GM12891 (cell line): Measurements from ENCODE around the gene OR2F1.

Source experiments
- POLR2A ChIP-seq: IDR thresholded peaks from 2 replicates; pipeline ENCODE4 v1.6.1; 2011; ENCODE audit warnings: low read depth, low read length, control low read depth
- POLR2AphosphoS5 ChIP-seq: IDR thresholded peaks from 2 replicates; pipeline ENCODE4 v1.6.1; 2011; ENCODE audit warnings: low read depth, low read length, control low read depth
- SPI1 ChIP-seq: IDR thresholded peaks from 2 replicates; pipeline ENCODE4 v1.6.1; 2011; ENCODE audit warnings: low read depth, low read length, control low read depth
- TAF1 ChIP-seq: IDR thresholded peaks from 2 replicates; pipeline ENCODE4 v1.6.1; 2011; ENCODE audit warnings: low read depth, low read length, control low read depth

DNA sequence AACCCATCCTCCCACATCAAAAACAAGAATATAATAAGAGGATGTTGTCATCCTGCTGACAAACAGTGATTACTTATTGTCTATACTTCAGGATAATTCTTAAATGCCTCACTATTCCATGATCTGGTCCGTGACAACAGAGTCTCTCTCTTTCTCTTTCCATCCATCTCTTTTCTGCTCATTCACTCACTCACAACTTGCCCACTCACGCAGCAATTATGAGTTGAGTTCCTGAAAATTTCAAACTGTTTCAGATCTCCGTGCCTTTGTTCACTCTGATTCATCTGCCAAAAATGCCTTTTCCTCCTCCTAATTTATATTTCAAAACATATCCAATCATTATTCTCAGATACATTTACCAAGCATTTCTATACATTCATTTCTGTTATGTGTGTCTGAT, 46.9 kb downstream of the OR2F1 start:
- TF ChIP-seq POLR2A (no peak), TAF1 (no peak), POLR2AphosphoS5 (no peak), SPI1 (no peak)
